OCI-LY3 (cell line): ENCODE data around the gene EML1.

Experiments
- CTCF ChIP-seq: fragments of 200-600, 300-600 bp; sonication (generic); IDR thresholded peaks from 2 replicates; pipeline ENCODE4 v1.5.1; 2014; ENCODE audit warnings: antibody characterized with exemption, low read length, low read depth
- EZH2phosphoT487 ChIP-seq: fragments of 200-600 bp; shearing (Covaris generic); IDR thresholded peaks from 2 replicates; pipeline ENCODE4 v1.6.1; 2018; ENCODE audit warnings: antibody characterized with exemption, mixed run types, low read depth

DNA sequence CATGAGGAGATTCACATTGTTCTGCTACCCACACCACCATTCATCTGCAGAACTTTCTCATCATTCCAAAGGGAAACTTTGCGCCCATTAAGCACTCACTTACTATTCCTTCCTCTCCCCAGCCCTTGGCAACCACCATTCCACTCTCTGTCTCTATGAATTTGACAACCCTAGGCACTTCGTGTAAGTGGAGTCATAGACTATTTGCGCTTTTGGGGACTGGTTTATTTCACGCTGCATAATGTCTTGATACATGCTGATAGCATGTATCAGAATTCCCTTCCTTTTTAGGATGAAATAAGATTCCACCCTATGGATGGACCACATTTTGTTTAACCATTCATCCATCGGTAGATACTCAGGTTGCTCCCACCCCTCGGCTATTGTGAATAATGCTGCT, 4.5 kb upstream of the EML1 start:
- TF ChIP-seq CTCF = no peak
- TF ChIP-seq EZH2phosphoT487 = no peak
